B cell (primary cell): Measurements from ENCODE around the gene POMZP3. TPM values are rescaled to one million over a fixed set of nuclear protein-coding genes. Genes with fewer than 3 reads are reported as not detected.
"Not testable (repeated sequence)": the region's sequence is repeated elsewhere in the genome, so short reads cannot be mapped to it uniquely, and the experiment has no call there.

Experiments used
- ATAC-seq: fragments of 200-7000 bp; cut with Tn5 transposase; one replicate; pipeline ENCODE4 v1.10.0; 2021; ENCODE audit warnings: low read depth, mild to moderate bottlenecking, moderate number of reproducible peaks, moderate library complexity
- CTCF ChIA-PET: fragments of 350-600 bp; sonication (Branson Sonifier 250); formaldehyde crosslinking; loops from one replicate; lab custom pipeline; 2021; ENCODE audit warnings: antibody characterized with exemption, inconsistent platforms; lab: Charles Lee
- POLR2A ChIA-PET: fragments of 350-600 bp; sonication (Branson Sonifier 250); formaldehyde crosslinking; loops from one replicate; lab custom pipeline; 2021; ENCODE audit warnings: antibody characterized with exemption; lab: Charles Lee
- DNase-seq: peaks from one replicate; pipeline ENCODE4 v3.0.0; 2013
- H2AFZ ChIP-seq: 2 replicates; pipeline ENCODE4 v1.6.1; 2012; ENCODE audit warnings: mild to moderate bottlenecking, low read depth, low read length; ENCODE audit not compliant: insufficient read depth, poor library complexity, severe bottlenecking
- H3K27ac ChIP-seq, 2 donors: 1 replicate in 1 of 2; 2 replicates in 1 of 2; pipeline ENCODE4 v1.5.1; 2012 to 2013; ENCODE audit warnings: low read length in 2 of 2, mild to moderate bottlenecking in 2 of 2, moderate library complexity in 1 of 2
- H3K27me3 ChIP-seq, 4 experiments: fragments of 200-600 bp in 1 of 4; sonication (generic) in 1 of 4; replicated peaks in 1 of 4; 1 replicate in 2 of 4; 2 replicates in 2 of 4; pipeline versions ENCODE4 v1.6.1 to v1.7.0; 2013 to 2016; ENCODE audit warnings: low read length in 3 of 4, mild to moderate bottlenecking in 2 of 4, mixed read lengths in 1 of 4, moderate library complexity in 1 of 4; ENCODE audit not compliant: insufficient read depth in 4 of 4, control insufficient read depth in 3 of 4; ENCODE audit errors: control extremely low read depth in 1 of 4
- H3K36me3 ChIP-seq, 2 experiments: replicated peaks in 1 of 2; 1 replicate in 1 of 2; 2 replicates in 1 of 2; pipeline versions ENCODE4 v1.6.1 to v1.7.1; 2013; ENCODE audit warnings: low read length in 1 of 2; ENCODE audit not compliant: insufficient read depth in 2 of 2, control insufficient read depth in 1 of 2; ENCODE audit errors: control extremely low read depth in 1 of 2, extremely low read depth in 1 of 2
- H3K4me1 ChIP-seq, 2 donors: fragments of 200-600 bp in 1 of 2; sonication (generic) in 1 of 2; 1 replicate in 1 of 2; 2 replicates in 1 of 2; pipeline versions ENCODE4 v1.5.1 to v1.6.1; 2013 to 2017; ENCODE audit warnings: low read length in 2 of 2; ENCODE audit not compliant: control insufficient read depth in 2 of 2, insufficient read depth in 2 of 2
- H3K4me2 ChIP-seq: replicated peaks from 2 replicates; pipeline ENCODE3; 2012; ENCODE audit warnings: mild to moderate bottlenecking, low read depth, low read length; ENCODE audit not compliant: poor library complexity, severe bottlenecking
- H3K4me3 ChIP-seq, 5 experiments: fragments of 200-600 bp in 1 of 5; sonication (generic) in 1 of 5; 1 replicate in 3 of 5; 2 replicates in 2 of 5; pipeline versions ENCODE4 v1.5.1 to v1.7.0; 2011 to 2016; ENCODE audit warnings: low read length in 4 of 5, mild to moderate bottlenecking in 4 of 5, low read depth in 2 of 5, control low read depth in 1 of 5, moderate library complexity in 1 of 5; ENCODE audit not compliant: insufficient read depth in 1 of 5; ENCODE audit errors: control extremely low read depth in 1 of 5, extremely low read depth in 1 of 5
- H3K79me2 ChIP-seq: fragments of 200-600 bp; sonication (generic); one replicate; pipeline ENCODE4 v1.6.0; 2016; ENCODE audit warnings: low read length; ENCODE audit not compliant: control insufficient read depth, insufficient read depth
- H3K9ac ChIP-seq: fragments of 200-600 bp; sonication (generic); 2 replicates; pipeline ENCODE4 v1.6.1; 2017; ENCODE audit warnings: mild to moderate bottlenecking, low read length, moderate library complexity
- H3K9me3 ChIP-seq, 3 donors: one replicate each; pipeline versions ENCODE4 v1.6.1 to v1.7.1; 2013; ENCODE audit warnings: low read length in 2 of 3; ENCODE audit not compliant: control insufficient read depth in 2 of 3, insufficient read depth in 1 of 3; ENCODE audit errors: control extremely low read depth in 1 of 3
- H4K20me1 ChIP-seq: 2 replicates; pipeline ENCODE4 v1.6.0; 2012; ENCODE audit warnings: mild to moderate bottlenecking, low read length; ENCODE audit not compliant: insufficient read depth, control insufficient read depth, poor library complexity, severe bottlenecking
- H3K27ac Mint-ChIP-seq: one replicate; pipeline ENCODE4 v1.8.0; 2021; ENCODE audit warnings: mixed read lengths
- H3K27me3 Mint-ChIP-seq: one replicate; pipeline ENCODE4 v1.8.0; 2021; ENCODE audit warnings: mixed read lengths
- H3K4me1 Mint-ChIP-seq: one replicate; pipeline ENCODE4 v1.8.0; 2021; ENCODE audit warnings: mixed read lengths
- H3K4me3 Mint-ChIP-seq: one replicate; pipeline ENCODE4 v1.8.0; 2021; ENCODE audit warnings: mixed read lengths
- H3K9me3 Mint-ChIP-seq: one replicate; pipeline ENCODE4 v1.8.0; 2022; ENCODE audit warnings: mixed read lengths; ENCODE audit not compliant: insufficient read depth
- WGBS: methylation state at CpG from one replicate; pipeline ENCODE4 v1.1.5; 2013; ENCODE audit warnings: missing lambda C conversion rate; ENCODE audit not compliant: insufficient coverage; 5-methylcytosine and 5-hydroxymethylcytosine counted together
- intact Hi-C: fragments of 100-400 bp; cut with micrococcal nuclease; formaldehyde crosslinking; loops from one replicate; pipeline ENCODE4 v1.10.0; 2022
- polyA plus RNA-seq: library from polyadenylated mRNA; depleted of rRNA; stranded (reverse); fragments of >200 nt; gene quantifications from 2 replicates; pipeline ENCODE4 v1.2.3, GENCODE V29; 2012
- total RNA-seq, 2 donors: library from RNA; stranded (reverse); fragments of 120-200 nt in 1 of 2; gene quantifications; 1 replicate in 1 of 2; 2 replicates in 1 of 2; pipeline versions ENCODE4 v1.2.3 to v1.2.4, GENCODE V29; 2013 to 2022

POMZP3 gene
- total and polyA plus RNA-seq, 2 donors (not counting 1 experiment from before 2014, with no cell fraction given): 10.2 to 13.3 TPM

- H3K4me1 ChIP-seq, intact Hi-C loops, H3K27ac Mint-ChIP-seq, H3K4me3 ChIP-seq, H3K9me3 Mint-ChIP-seq, H3K4me1 Mint-ChIP-seq, ATAC-seq, H4K20me1 ChIP-seq, H3K27ac ChIP-seq, H3K79me2 ChIP-seq, H3K27me3 Mint-ChIP-seq, H3K4me2 ChIP-seq, H3K27me3 ChIP-seq, H2AFZ ChIP-seq, H3K4me3 Mint-ChIP-seq, POLR2A ChIA-PET, DNase-seq, CTCF ChIA-PET, H3K9me3 ChIP-seq, H3K9ac ChIP-seq, H3K36me3 ChIP-seq: not testable (repeated sequence)
- no CpG with 5 or more reads among the region's 3 CpGs for WGBS
Observed at GRCh38 chr7:76613783-76614182, 13.3 kb downstream of the POMZP3 start.

DNA sequence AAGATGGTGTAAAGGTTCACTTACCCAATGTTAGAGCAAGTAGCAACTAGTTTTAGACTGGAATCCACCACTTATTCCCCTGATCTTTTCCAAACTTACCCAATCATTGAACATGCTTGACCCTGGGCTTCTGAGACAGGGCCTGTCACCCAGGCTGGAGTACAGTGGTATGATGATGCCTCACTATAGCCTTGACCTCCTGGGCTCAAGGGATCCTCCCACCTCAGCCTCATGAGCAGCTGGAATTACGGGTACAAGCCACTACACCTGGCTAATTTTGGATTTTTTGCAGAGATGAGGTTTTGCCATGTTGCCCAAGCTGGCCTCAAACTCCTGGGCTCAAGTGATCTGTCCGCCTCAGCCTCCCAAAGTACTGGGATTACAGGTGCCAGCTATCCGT is 14.8 kb downstream of the POMZP3 start:
- ATAC-seq, H3K4me3 Mint-ChIP-seq, H3K4me1 ChIP-seq, H3K36me3 ChIP-seq, DNase-seq, intact Hi-C loops, H3K9me3 ChIP-seq, H3K4me2 ChIP-seq, H3K9ac ChIP-seq, H3K4me1 Mint-ChIP-seq, H3K27me3 ChIP-seq, H3K79me2 ChIP-seq, H2AFZ ChIP-seq, H3K27ac ChIP-seq, POLR2A ChIA-PET, H4K20me1 ChIP-seq, CTCF ChIA-PET, H3K27me3 Mint-ChIP-seq, H3K27ac Mint-ChIP-seq, H3K4me3 ChIP-seq, H3K9me3 Mint-ChIP-seq: not testable (repeated sequence)
- no CpG with 5 or more reads among the region's 3 CpGs for WGBS

- H3K4me1 ChIP-seq, H3K9me3 ChIP-seq, intact Hi-C loops, H3K4me1 Mint-ChIP-seq, POLR2A ChIA-PET, H3K4me3 ChIP-seq, H3K27me3 Mint-ChIP-seq, H3K36me3 ChIP-seq, H3K27ac ChIP-seq, CTCF ChIA-PET, H3K9me3 Mint-ChIP-seq, H3K27ac Mint-ChIP-seq, H3K27me3 ChIP-seq, H3K9ac ChIP-seq, DNase-seq, H3K4me3 Mint-ChIP-seq, H3K4me2 ChIP-seq, H3K79me2 ChIP-seq, H4K20me1 ChIP-seq, H2AFZ ChIP-seq: not testable (repeated sequence)
- no CpG with 5 or more reads among the region's 10 CpGs for WGBS
- peak; percentile 62 for ATAC-seq
Observed at GRCh38 chr7:76609864-76610263, 17.2 kb downstream of the POMZP3 start.

DNA sequence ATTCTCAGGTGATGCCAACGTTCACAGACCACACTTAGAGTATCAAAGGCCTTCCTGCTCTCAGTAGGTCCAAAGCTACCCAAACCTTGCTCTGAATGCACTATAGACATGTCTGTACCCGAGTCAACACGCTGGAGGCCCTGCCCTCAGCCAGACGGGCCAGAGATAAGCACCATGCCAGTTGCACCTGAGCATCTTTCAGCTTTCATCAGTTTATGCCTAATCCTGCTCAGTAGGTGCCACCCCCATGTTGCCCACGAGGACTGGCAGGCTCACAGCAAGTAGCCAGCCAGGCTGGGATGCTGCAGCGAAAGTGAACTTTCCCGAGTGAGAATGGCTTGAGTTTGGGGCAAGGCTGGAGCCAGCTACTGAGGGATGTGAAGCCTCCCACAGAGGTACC is 18.6 kb downstream of the POMZP3 start:
- H4K20me1 ChIP-seq, H3K4me3 Mint-ChIP-seq, H2AFZ ChIP-seq, H3K27ac Mint-ChIP-seq, H3K36me3 ChIP-seq, H3K27me3 ChIP-seq, H3K9me3 ChIP-seq, H3K27ac ChIP-seq, H3K4me2 ChIP-seq, CTCF ChIA-PET, H3K9me3 Mint-ChIP-seq, H3K4me1 ChIP-seq, H3K27me3 Mint-ChIP-seq, ATAC-seq, intact Hi-C loops, H3K79me2 ChIP-seq, H3K4me1 Mint-ChIP-seq, POLR2A ChIA-PET, H3K4me3 ChIP-seq, DNase-seq, H3K9ac ChIP-seq: not testable (repeated sequence)
- WGBS: 83% methylated on average over 4 of the region's 7 CpGs
